ENCODE data around the gene ZNF774. TPM values are rescaled to one million over a fixed set of nuclear protein-coding genes. Genes with fewer than 3 reads are reported as not detected.
"Not testable (repeated sequence)": the region's sequence is repeated elsewhere in the genome, so short reads cannot be mapped to it uniquely, and the experiment has no call there.

The ZNF774 gene
- total and polyA plus RNA-seq, 8 donors: 0.58 to 7.1 (median 2.3) TPM

- TF ChIP-seq POLR2A (IDR thresholded peaks at IDR 0.05) (no peak), EP300 (IDR thresholded peaks at IDR 0.05) (no peak), CTCF (IDR thresholded peaks at IDR 0.05) (no peak), POLR2AphosphoS5 (IDR thresholded peaks at IDR 0.05) (no peak)
- no peak for DNase-seq
- 84 to 94% (median 92%) methylated on average over 3 of the region's 3 CpGs for WGBS, 5 donors
- Histone ChIP-seq H3K4me1 (peaks cover 31 to 82% (median 58%) of the 10 kb centered on the region in 4 donors), H3K9me3 (no peaks in the 10 kb centered on the region), H3K27me3 (no peaks in the 10 kb centered on the region), H3K27ac (peak overlapping the region in 3 of 5 donors; percentile 47 to 56 (median 52)), H3K36me3 (peaks cover 0 to 4% (median 0%) of the 10 kb centered on the region in 4 donors), H3K4me3 (no peak overlapping the region)
- intact Hi-C loops (cut with DNase I; ENCODE audit: low total_unique reads): no loop called here
Observed at GRCh38 chr15:90408657-90409056, 56.6 kb downstream of the ZNF774 start.

GRCh38 chr15:90409587-90409986 lies 57.5 kb downstream of the ZNF774 start:
- H3K4me3 ChIP-seq; H3K9me3 ChIP-seq; H3K27ac ChIP-seq; H3K27me3 ChIP-seq; DNase-seq; H3K36me3 ChIP-seq; intact Hi-C loops (cut with DNase I; ENCODE audit: low total_unique reads): not testable (repeated sequence)
- 94 to 96% (median 96%) methylated on average over 3 of the region's 3 CpGs for WGBS, 5 donors
- H3K4me1 ChIP-seq: peaks cover 39 to 82% (median 62%) of the 10 kb centered on the region in 4 donors

GRCh38 chr15:90410316-90410715 lies 58.2 kb downstream of the ZNF774 start:
- H3K4me3 ChIP-seq; H3K27me3 ChIP-seq; H3K36me3 ChIP-seq; H3K9me3 ChIP-seq; intact Hi-C loops (cut with DNase I; ENCODE audit: low total_unique reads); DNase-seq; H3K27ac ChIP-seq: not testable (repeated sequence)
- 97 to 100% (median 99%) methylated on average over 3 to 4 of the region's 4 CpGs for WGBS, 5 donors
- peaks cover 36 to 81% (median 60%) of the 10 kb centered on the region in 4 donors for H3K4me1 ChIP-seq

- TF ChIP-seq CTCF (IDR thresholded peaks at IDR 0.05) (no peak), POLR2AphosphoS5 (IDR thresholded peaks at IDR 0.05) (no peak), POLR2A (IDR thresholded peaks at IDR 0.05) (no peak), EP300 (IDR thresholded peaks at IDR 0.05) (no peak)
- Histone ChIP-seq H3K36me3 (peaks cover 0 to 4% (median 0%) of the 10 kb centered on the region in 4 donors), H3K27ac (peak overlapping the region in 1 of 5 donors; percentile 83), H3K9me3 (no peaks in the 10 kb centered on the region), H3K27me3 (no peaks in the 10 kb centered on the region), H3K4me1 (peaks cover 30 to 79% (median 53%) of the 10 kb centered on the region in 4 donors), H3K4me3 (no peak overlapping the region)
- no peak for DNase-seq
- 77 to 96% (median 87%) methylated on average over 2 of the region's 2 CpGs for WGBS, 5 donors
- intact Hi-C loops (cut with DNase I; ENCODE audit: low total_unique reads): no loop called here
Observed at GRCh38 chr15:90411176-90411575, 59.1 kb downstream of the ZNF774 start.

Small RNA genes lying within 50 kb of the gene (small RNA-seq; reads per million reads assigned to genes)
- 0 to 0.15 (median 0) reads per million in 4 donors for gene NDUFA3P4

Other genes with a start within 250 kb of the ZNF774 start
- 100 to 1,000 TPM in 3 of 5 donors, 10 to 100 TPM in 2; 12.3 to 186 (median 125) TPM for gene IDH2, start 249.8 kb upstream of the ZNF774 start, total RNA-seq
- gene IDH2, start 249.8 kb upstream of the ZNF774 start, polyA plus RNA-seq: 100 to 1,000 TPM; 109 to 149 (median 109) TPM
- 100 to 1,000 TPM in 1 of 5 donors, 10 to 100 TPM in 4; 37.9 to 199 (median 54.0) TPM for gene SEMA4B, start 151.0 kb upstream of the ZNF774 start, total RNA-seq
- gene SEMA4B, start 151.0 kb upstream of the ZNF774 start, polyA plus RNA-seq: 10 to 100 TPM; 11.3 to 81.4 (median 17.2) TPM
- gene CIB1, start 118.3 kb upstream of the ZNF774 start, total RNA-seq: 100 to 1,000 TPM in 1 of 5 donors, 10 to 100 TPM in 4; 27.4 to 166 (median 36.6) TPM
- gene CIB1, start 118.3 kb upstream of the ZNF774 start, polyA plus RNA-seq: 100 to 1,000 TPM; 128 to 206 (median 158) TPM
- 10 to 100 TPM in 1 of 5 donors, 1 to 10 TPM in 2, under 1 TPM in 1, not detected in 1; under 0.01 to 26.6 (median 5.9) TPM for gene GDPGP1, start 118.1 kb upstream of the ZNF774 start, total RNA-seq
- gene GDPGP1, start 118.1 kb upstream of the ZNF774 start, polyA plus RNA-seq: 1 to 10 TPM in 2 of 3 donors, under 1 TPM in 1; 0.92 to 3.2 (median 2.4) TPM
- not detected for gene TTLL13, start 102.7 kb upstream of the ZNF774 start, total RNA-seq
- gene TTLL13, start 102.7 kb upstream of the ZNF774 start, polyA plus RNA-seq: under 1 TPM in 1 of 3 donors, not detected in 2; 0.10 TPM
- 10 to 100 TPM; 24.0 to 97.4 (median 61.3) TPM for gene NGRN, start 86.6 kb upstream of the ZNF774 start, total RNA-seq
- gene NGRN, start 86.6 kb upstream of the ZNF774 start, polyA plus RNA-seq: 10 to 100 TPM; 51.1 to 70.3 (median 55.3) TPM
- gene IQGAP1, start 36.0 kb downstream of the ZNF774 start, total RNA-seq: 100 to 1,000 TPM in 3 of 5 donors, 10 to 100 TPM in 2; 74.1 to 222 (median 160) TPM
- gene IQGAP1, start 36.0 kb downstream of the ZNF774 start, polyA plus RNA-seq: 10 to 100 TPM; 22.3 to 64.5 (median 43.7) TPM
- gene CRTC3, start 177.6 kb downstream of the ZNF774 start, total RNA-seq: 10 to 100 TPM; 11.0 to 47.7 (median 44.6) TPM
- gene CRTC3, start 177.6 kb downstream of the ZNF774 start, polyA plus RNA-seq: 1 to 10 TPM; 8.2 to 8.9 (median 8.6) TPM